Activated CD4-positive, alpha-beta memory T cell treated with anti-CD3 and anti-CD28 coated beads for 36 hours (primary cell): ENCODE results near the gene SLC4A4. TPM values are rescaled to one million over a fixed set of nuclear protein-coding genes. Genes with fewer than 3 reads are reported as not detected.

Experiments
- CTCF ChIA-PET: fragments of 350-600 bp; sonication (Branson Sonifier 250); formaldehyde crosslinking; loops from one replicate; lab custom pipeline; 2021; ENCODE audit warnings: antibody characterized with exemption, inconsistent platforms; lab: Charles Lee
- POLR2A ChIA-PET: fragments of 350-600 bp; sonication (Branson Sonifier 250); formaldehyde crosslinking; loops from one replicate; lab custom pipeline; 2021; ENCODE audit warnings: antibody characterized with exemption; lab: Charles Lee
- DNase-seq: peaks from one replicate; pipeline ENCODE4 v3.0.0-alpha.2; 2020
- H3K27ac Mint-ChIP-seq: one replicate; pipeline ENCODE4 v1.8.0; 2021; ENCODE audit warnings: mixed read lengths
- H3K27me3 Mint-ChIP-seq: one replicate; pipeline ENCODE4 v1.8.0; 2021; ENCODE audit warnings: mixed read lengths
- H3K36me3 Mint-ChIP-seq: one replicate; pipeline ENCODE4 v1.8.0; 2021; ENCODE audit warnings: mixed read lengths
- H3K4me1 Mint-ChIP-seq: one replicate; pipeline ENCODE4 v1.8.0; 2021; ENCODE audit warnings: low read depth, mixed read lengths
- H3K4me3 Mint-ChIP-seq: one replicate; pipeline ENCODE4 v1.8.0; 2021; ENCODE audit warnings: mild to moderate bottlenecking, mixed read lengths
- H3K9me3 Mint-ChIP-seq: one replicate; pipeline ENCODE4 v1.8.0; 2021; ENCODE audit warnings: mixed read lengths
- intact Hi-C: fragments of 100-400 bp; cut with micrococcal nuclease; formaldehyde crosslinking; loops from one replicate; pipeline ENCODE4 v1.15.1; 2023
- total RNA-seq, 2 experiments: library from RNA; stranded (reverse); gene quantifications; one replicate each; pipeline ENCODE4 v1.2.3, GENCODE V29; 2021

Gene SLC4A4
- total RNA-seq, 2 experiments from 2014 or later: 0.43 to 0.51 TPM

DNA sequence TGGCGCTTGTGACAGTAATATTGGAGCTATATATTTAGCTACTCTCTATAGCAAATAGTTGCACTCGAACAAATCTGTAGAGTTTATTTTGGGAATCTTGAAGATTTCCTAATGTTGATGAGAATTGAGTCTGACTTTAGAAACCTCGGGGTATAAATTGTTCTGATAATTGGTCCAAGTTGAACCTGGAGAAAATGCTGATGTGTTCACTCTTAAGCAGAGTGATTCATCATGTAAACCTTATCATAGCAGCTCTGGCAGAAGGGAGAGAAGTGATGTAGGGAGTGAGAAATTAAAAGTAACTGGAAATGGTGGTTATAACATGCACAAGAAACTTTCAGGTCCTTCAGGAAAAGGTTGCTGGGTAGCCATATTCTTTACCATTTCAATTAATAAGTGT, 16.4 kb upstream of the SLC4A4 start:
- Mint-ChIP-seq H3K27me3 (peaks cover 1% of the 10 kb centered on the region), H3K9me3 (no peaks in the 10 kb centered on the region), H3K27ac (no peak overlapping the region), H3K4me1 (no peaks in the 10 kb centered on the region), H3K36me3 (no peaks in the 10 kb centered on the region), H3K4me3 (no peak overlapping the region)
- intact Hi-C loops: no loop called here
- no peak for DNase-seq
- POLR2A ChIA-PET: no interaction called here
- CTCF ChIA-PET: no interaction called here

DNA sequence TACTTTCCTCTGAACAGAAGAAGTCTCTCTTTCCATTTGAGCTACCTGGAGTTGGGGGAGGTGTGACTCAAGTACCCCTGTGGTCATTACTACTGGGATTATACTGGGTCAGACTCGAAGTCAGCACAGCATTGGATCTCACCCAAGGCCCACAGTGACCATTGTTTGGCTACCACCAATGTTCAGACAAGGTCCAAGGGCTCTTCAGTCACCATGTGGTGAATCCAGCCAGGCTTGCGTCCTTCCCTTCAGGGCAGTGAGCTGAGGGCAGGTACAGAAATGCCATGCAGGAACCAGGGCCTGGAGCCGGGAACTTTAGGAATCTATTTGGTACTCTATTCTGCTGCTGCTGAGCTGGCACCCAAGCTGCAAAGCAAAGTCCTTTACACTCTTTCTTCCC, 5.5 kb upstream of the SLC4A4 start:
- CTCF ChIA-PET: no interaction called here
- intact Hi-C loops: no loop called here
- Mint-ChIP-seq H3K9me3 (peaks cover 4% of the 10 kb centered on the region), H3K27me3 (peaks cover 6% of the 10 kb centered on the region), H3K4me3 (no peak overlapping the region), H3K36me3 (no peaks in the 10 kb centered on the region), H3K27ac (no peak overlapping the region), H3K4me1 (no peaks in the 10 kb centered on the region)
- no peak for DNase-seq
- POLR2A ChIA-PET: no interaction called here

DNA sequence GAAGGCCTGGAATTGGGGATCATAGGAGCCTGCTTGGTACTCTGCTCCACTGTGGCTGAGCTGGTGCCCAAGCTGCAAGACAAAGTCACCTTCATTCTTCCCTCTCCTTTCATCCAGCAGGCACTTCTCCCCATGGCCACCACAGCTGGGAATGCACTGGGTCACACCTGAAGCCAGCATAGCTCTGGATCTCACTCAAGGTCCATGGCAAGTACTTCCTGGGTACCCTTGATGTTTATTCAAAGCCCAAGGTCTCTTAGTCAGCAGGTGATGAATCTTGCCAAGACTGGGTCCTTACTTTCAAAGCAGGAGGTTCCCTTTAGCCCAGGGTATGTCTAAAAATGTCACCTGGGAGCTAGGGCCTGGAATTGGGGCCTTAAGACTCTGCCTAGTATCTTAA, 4.9 kb upstream of the SLC4A4 start:
- CTCF ChIA-PET: no interaction called here
- no peak overlapping the region for H3K27ac Mint-ChIP-seq
- H3K36me3 Mint-ChIP-seq: no peaks in the 10 kb centered on the region
- no peak overlapping the region for H3K4me3 Mint-ChIP-seq
- H3K4me1 Mint-ChIP-seq: peaks cover 2% of the 10 kb centered on the region
- peaks cover 4% of the 10 kb centered on the region for H3K9me3 Mint-ChIP-seq
- DNase-seq: no peak
- intact Hi-C loops: no loop called here
- POLR2A ChIA-PET: no interaction called here
- H3K27me3 Mint-ChIP-seq: peaks cover 3% of the 10 kb centered on the region

DNA sequence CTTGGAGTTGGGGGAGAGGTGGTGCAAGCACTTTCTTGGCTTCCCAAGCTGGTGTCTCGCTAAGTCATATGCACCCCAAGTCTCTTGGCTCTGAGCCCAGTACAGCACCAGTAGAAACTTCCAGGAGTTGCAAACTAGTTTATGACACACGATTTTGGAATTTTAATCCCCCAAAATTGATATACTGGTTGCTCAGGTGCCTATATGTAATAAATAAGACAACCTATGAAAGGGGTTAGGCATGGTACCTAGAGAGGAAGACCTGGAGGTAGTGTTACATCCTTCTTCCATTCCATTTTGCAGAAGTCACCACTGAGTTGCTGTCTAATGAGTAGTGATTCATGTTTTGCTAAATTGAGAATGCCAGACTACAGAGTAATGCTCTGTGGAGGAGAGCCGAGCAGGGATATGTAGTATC, 4.3 kb upstream of the SLC4A4 start:
- Mint-ChIP-seq H3K9me3 (peaks cover 4% of the 10 kb centered on the region), H3K36me3 (no peaks in the 10 kb centered on the region), H3K4me1 (peaks cover 5% of the 10 kb centered on the region), H3K27ac (no peak overlapping the region), H3K27me3 (peaks cover 3% of the 10 kb centered on the region), H3K4me3 (no peak overlapping the region)
- no peak for DNase-seq
- POLR2A ChIA-PET: no interaction called here
- intact Hi-C loops: no loop called here
- CTCF ChIA-PET: no interaction called here

DNA sequence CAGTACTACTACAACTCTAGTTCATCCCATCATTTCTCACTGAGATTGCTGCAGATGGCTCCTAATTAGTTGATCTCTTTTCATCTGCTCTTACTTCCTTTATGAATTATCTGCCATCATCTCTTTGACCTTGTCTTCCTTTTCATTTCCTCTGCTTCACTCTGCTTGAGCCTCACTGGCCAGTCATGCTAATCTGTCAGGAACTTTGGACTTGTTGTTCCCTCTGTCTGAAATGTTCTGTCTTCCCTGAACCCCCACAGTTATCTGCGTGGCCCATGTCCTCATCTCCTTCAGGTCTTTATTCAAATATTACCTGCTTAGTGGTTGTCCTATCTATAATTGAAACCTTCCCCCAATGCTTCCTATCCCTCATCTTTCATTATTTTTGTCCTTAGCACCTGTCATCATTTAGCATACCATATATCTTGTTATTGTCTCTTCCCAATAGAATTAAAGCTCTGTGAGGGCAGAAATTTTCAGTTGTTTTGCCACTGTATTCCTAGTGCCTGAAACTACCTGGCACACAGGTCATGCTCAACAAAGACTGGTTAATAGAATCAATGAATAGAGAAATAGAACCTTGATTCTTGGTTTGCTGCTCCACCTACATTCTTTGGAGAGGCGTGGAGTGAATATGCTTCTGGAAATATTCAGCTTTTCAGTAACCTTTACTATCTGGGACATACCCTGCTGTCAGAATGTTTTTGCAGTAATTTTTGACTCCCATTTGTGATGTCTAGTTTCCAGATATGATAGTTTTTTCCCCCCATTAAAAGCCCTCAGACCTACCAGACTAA, 5.0 kb downstream of the SLC4A4 start:
- intact Hi-C loops: no loop called here
- H3K27me3 Mint-ChIP-seq: peaks cover 8% of the 10 kb centered on the region
- H3K4me1 Mint-ChIP-seq: peaks cover 4% of the 10 kb centered on the region
- ChIA-PET CTCF (no interaction called here), POLR2A (no interaction called here)
- no peaks in the 10 kb centered on the region for H3K9me3 Mint-ChIP-seq
- no peak overlapping the region for H3K27ac Mint-ChIP-seq
- no peaks in the 10 kb centered on the region for H3K36me3 Mint-ChIP-seq
- no peak overlapping the region for H3K4me3 Mint-ChIP-seq
- DNase-seq: no peak

DNA sequence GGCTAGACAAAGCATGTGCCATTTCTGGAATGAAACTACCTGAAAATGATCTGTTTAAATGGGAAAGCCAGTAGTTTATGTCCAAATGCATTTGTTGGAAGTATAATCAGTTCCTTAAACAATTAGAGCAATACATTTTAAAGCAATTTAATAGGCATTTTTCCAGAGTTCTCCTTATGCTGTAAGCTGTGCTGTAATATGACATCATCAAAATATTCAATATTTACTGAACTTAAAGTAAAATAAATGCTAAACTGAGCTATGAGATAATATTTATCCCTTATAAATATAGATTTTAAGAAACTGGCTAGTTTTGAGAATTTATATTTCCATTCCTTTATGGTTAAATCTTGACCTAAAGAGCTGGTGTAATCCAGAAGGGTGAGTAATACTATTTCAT, 7.9 kb downstream of the SLC4A4 start:
- POLR2A ChIA-PET: no interaction called here
- Mint-ChIP-seq H3K4me3 (no peak overlapping the region), H3K27me3 (peaks cover 8% of the 10 kb centered on the region), H3K36me3 (no peaks in the 10 kb centered on the region), H3K27ac (no peak overlapping the region), H3K4me1 (no peaks in the 10 kb centered on the region), H3K9me3 (no peaks in the 10 kb centered on the region)
- intact Hi-C loops: no loop called here
- DNase-seq: no peak
- CTCF ChIA-PET: no interaction called here

DNA sequence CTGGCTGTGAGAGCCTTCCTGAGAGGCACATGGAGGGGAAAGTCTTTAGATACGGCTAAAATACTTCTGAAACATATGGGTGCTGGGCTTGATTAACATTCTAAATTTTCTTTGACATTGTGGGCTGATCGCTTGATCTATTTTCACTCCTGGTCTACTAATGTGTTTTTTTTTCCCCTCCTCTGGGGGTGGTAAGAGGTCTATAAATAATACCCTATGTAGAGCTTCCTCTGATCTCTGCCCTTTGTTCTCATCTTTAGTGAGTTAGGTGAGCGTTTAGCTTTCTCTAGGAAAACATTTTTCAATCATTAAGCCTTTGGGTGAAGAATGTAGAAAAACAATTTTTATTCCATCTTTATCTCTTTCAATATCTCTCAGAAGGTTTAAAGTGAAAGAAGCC, 9.8 kb downstream of the SLC4A4 start:
- H3K27me3 Mint-ChIP-seq: peaks cover 7% of the 10 kb centered on the region
- H3K4me1 Mint-ChIP-seq: no peaks in the 10 kb centered on the region
- H3K9me3 Mint-ChIP-seq: no peaks in the 10 kb centered on the region
- CTCF ChIA-PET: no interaction called here
- POLR2A ChIA-PET: no interaction called here
- H3K4me3 Mint-ChIP-seq: no peak overlapping the region
- intact Hi-C loops: no loop called here
- no peak for DNase-seq
- H3K27ac Mint-ChIP-seq: no peak overlapping the region
- H3K36me3 Mint-ChIP-seq: no peaks in the 10 kb centered on the region

DNA sequence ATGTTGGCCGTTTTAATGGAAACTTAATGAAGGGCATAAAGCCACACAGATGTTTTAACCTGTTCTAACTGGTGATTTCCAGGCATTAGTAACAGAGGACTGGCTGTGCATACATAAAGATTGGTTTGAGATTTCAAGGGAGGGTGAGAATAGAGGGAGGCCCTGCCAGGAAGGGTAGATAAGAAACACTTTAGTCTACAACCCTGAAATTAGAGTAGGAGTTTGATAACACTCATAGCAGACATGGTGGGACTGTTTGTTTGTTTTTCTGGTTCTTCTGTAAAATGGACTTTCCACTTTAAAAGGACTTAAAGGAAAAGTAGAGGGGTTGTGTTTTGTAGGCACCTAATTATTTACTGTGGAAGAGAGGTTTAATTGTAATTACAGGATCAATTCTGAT, 16.2 kb downstream of the SLC4A4 start:
- no peaks in the 10 kb centered on the region for H3K4me1 Mint-ChIP-seq
- intact Hi-C loops: no loop called here
- no peak overlapping the region for H3K27ac Mint-ChIP-seq
- H3K4me3 Mint-ChIP-seq: no peak overlapping the region
- ChIA-PET CTCF (interaction anchor here (0.7 kb wide), 1 partner anchor 38 kb away, joined by 3 read pairs; no protein-coding TSS in a partner anchor), POLR2A (no interaction called here)
- no peaks in the 10 kb centered on the region for H3K36me3 Mint-ChIP-seq
- no peaks in the 10 kb centered on the region for H3K9me3 Mint-ChIP-seq
- H3K27me3 Mint-ChIP-seq: no peaks in the 10 kb centered on the region
- DNase-seq: no peak

DNA sequence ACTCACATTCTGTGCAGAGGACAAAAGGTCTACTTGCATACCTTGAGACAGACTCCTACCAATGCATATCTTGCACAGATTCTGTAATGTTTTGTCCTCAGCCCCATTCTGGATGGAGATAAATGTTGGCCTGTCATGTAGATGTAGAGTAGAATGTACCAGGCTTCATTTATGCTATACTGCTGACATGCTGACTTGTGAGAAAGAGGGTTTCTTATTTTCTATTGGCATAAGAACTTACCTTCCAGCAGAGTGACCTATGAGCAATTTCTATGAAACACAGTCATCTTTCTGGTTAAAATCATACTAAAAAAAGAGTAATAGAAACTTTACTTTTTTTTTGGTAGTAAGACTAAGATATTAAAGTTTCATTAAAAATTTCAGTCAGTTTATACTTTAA, 17.2 kb downstream of the SLC4A4 start:
- no peaks in the 10 kb centered on the region for H3K36me3 Mint-ChIP-seq
- no peak overlapping the region for H3K4me3 Mint-ChIP-seq
- DNase-seq: no peak
- no peak overlapping the region for H3K27ac Mint-ChIP-seq
- H3K9me3 Mint-ChIP-seq: no peaks in the 10 kb centered on the region
- intact Hi-C loops: no loop called here
- ChIA-PET CTCF (no interaction called here), POLR2A (no interaction called here)
- no peaks in the 10 kb centered on the region for H3K4me1 Mint-ChIP-seq
- no peaks in the 10 kb centered on the region for H3K27me3 Mint-ChIP-seq

DNA sequence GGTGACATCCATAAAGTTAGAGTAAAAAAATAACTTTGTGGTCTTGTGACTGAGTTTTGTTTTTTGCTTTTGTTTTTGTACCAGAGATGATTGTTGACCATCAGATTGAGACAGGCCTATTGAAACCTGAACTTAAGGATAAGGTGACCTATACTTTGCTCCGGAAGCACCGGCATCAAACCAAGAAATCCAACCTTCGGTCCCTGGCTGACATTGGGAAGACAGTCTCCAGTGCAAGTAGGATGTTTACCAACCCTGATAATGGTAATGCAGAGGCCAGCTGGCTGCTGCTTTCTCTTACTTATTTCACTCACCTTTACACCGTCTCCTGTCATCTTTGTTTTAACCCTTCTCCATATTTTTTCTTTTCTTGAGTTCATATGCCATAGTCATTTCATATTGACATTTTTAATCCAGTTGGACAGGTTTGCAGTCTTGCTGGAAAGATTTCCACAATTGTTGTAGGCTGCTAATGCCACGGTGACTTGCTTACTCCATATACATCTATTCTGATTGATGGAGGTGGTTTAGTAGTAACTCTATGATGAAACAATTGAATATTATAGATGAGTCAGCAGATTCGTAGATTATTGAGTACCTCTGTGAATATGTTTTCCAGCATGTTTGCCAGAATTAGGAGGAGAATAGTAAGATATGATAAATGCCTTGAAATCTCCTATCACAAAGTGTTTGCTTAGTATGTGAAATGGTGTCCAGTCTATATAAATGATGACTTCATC, 18.3 kb downstream of the SLC4A4 start:
- POLR2A ChIA-PET: no interaction called here
- no peak for DNase-seq
- Mint-ChIP-seq H3K27me3 (no peaks in the 10 kb centered on the region), H3K4me3 (no peak overlapping the region), H3K27ac (no peak overlapping the region), H3K9me3 (no peaks in the 10 kb centered on the region), H3K36me3 (no peaks in the 10 kb centered on the region), H3K4me1 (no peaks in the 10 kb centered on the region)
- intact Hi-C loops: no loop called here
- CTCF ChIA-PET: no interaction called here

DNA sequence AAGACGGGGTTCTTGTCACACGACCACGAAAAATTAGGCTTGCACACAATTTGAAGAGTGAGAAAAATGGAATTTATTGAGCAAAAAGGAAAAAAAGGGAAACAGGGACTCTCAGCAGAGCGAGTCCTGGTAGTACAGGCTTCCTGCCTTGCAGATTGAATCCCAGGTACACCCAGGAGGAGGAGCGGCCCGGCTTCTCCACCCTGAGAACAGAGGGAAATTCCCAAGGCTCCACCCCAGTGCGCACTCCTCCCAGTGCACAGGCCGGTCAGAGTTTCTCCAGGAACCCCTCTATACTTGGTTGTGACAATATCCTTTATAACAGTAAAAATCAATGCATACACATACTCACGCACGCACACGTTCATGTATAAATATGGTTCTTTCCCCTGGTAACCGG, 22.0 kb downstream of the SLC4A4 start:
- intact Hi-C loops: no loop called here
- no peak for DNase-seq
- H3K27ac Mint-ChIP-seq: no peak overlapping the region
- H3K9me3 Mint-ChIP-seq: no peaks in the 10 kb centered on the region
- H3K4me3 Mint-ChIP-seq: no peak overlapping the region
- ChIA-PET POLR2A (no interaction called here), CTCF (no interaction called here)
- H3K4me1 Mint-ChIP-seq: no peaks in the 10 kb centered on the region
- H3K36me3 Mint-ChIP-seq: no peaks in the 10 kb centered on the region
- no peaks in the 10 kb centered on the region for H3K27me3 Mint-ChIP-seq

DNA sequence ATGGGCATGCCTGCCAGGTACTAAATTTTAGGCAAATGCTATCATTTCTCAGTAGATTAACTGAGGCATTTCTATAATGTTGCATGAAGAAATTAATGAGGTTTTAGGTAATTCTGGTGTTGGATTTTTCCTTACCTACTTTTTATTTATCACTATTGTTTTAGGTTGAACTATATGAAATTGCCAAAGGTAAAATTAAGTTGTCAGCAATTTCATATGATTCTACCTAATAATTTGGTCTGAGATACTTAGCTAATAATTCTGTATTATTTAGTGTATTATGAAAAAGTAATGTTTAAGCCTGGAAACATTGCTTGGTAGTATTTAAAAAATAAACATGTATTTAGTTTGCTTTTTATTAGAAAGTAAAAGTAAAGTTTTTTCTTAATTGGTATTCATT, 22.7 kb downstream of the SLC4A4 start:
- intact Hi-C loops: no loop called here
- no peak for DNase-seq
- H3K4me3 Mint-ChIP-seq: no peak overlapping the region

DNA sequence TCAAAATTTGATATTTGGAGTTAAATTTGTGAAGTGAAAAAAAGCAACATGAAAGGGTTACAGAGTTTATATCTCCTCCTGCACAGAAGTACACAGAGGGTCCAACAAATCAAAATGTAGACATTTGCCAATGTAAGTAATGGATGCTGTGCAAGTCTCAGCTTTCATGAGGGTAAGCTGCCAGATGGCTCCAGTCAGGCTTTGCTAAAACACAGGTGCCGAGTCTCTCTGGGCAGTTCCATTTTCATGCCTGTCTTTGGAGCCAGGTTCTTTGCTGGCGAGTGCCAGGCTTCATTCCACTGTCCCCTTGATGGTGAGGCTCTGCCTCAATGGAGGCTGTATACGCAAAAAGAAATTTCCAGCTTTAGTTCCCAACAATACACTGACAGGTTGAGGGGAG, 27.9 kb downstream of the SLC4A4 start:
- DNase-seq: no peak
- Mint-ChIP-seq H3K27ac (no peak overlapping the region), H3K36me3 (no peaks in the 10 kb centered on the region), H3K4me1 (no peaks in the 10 kb centered on the region), H3K9me3 (no peaks in the 10 kb centered on the region), H3K27me3 (no peaks in the 10 kb centered on the region), H3K4me3 (no peak overlapping the region)
- CTCF ChIA-PET: no interaction called here
- intact Hi-C loops: no loop called here
- POLR2A ChIA-PET: no interaction called here

More for the DNA sequence above, 22.7 kb downstream of the SLC4A4 start:
- no peak overlapping the region for H3K27ac Mint-ChIP-seq
- H3K36me3 Mint-ChIP-seq: no peaks in the 10 kb centered on the region
- no peaks in the 10 kb centered on the region for H3K9me3 Mint-ChIP-seq
- CTCF ChIA-PET: no interaction called here
- no peaks in the 10 kb centered on the region for H3K4me1 Mint-ChIP-seq
- H3K27me3 Mint-ChIP-seq: no peaks in the 10 kb centered on the region
- POLR2A ChIA-PET: no interaction called here
